Mesendoderm (in vitro differentiated cells): ENCODE results near the gene ALDH1A1.
A peak's percentile ranks its signal among the peaks of the same experiment; 100 is the strongest.

Experiments
- DNase-seq: peaks from one replicate; pipeline ENCODE4 v3.0.0; 2013
- H2AK5ac ChIP-seq: 2 replicates; pipeline ENCODE4 v1.6.1; 2013; ENCODE audit warnings: low read length, inconsistent platforms
- H2BK120ac ChIP-seq: 2 replicates; pipeline ENCODE4 v1.6.1; 2013; ENCODE audit warnings: low read depth, mild to moderate bottlenecking, low read length, moderate library complexity, mixed read lengths
- H2BK15ac ChIP-seq: replicated peaks from 2 replicates; pipeline ENCODE4 v1.6.1; 2013; ENCODE audit warnings: low read depth, mild to moderate bottlenecking, moderate library complexity
- H2BK5ac ChIP-seq: 2 replicates; pipeline ENCODE4 v1.6.1; 2013; ENCODE audit warnings: low read length, inconsistent platforms
- H3K18ac ChIP-seq: 2 replicates; pipeline ENCODE4 v1.6.1; 2013; ENCODE audit warnings: mild to moderate bottlenecking, low read length, mixed read lengths
- H3K23ac ChIP-seq: one replicate; pipeline ENCODE4 v1.6.1; 2013; ENCODE audit warnings: low read length
- H3K27ac ChIP-seq: 2 replicates; pipeline ENCODE4 v1.5.1; 2013; ENCODE audit warnings: low read depth, mild to moderate bottlenecking, inconsistent platforms, low read length, moderate library complexity
- H3K27me3 ChIP-seq: 2 replicates; pipeline ENCODE4 v1.6.1; 2013; ENCODE audit warnings: low read length, control low read depth, mild to moderate bottlenecking, inconsistent platforms; ENCODE audit not compliant: insufficient read depth, poor library complexity
- H3K36me3 ChIP-seq: 2 replicates; pipeline ENCODE4 v1.6.1; 2013; ENCODE audit warnings: low read length, inconsistent platforms; ENCODE audit not compliant: control insufficient read depth, insufficient read depth
- H3K4ac ChIP-seq: one replicate; pipeline ENCODE4 v1.6.1; 2013; ENCODE audit warnings: low read depth, mild to moderate bottlenecking, low read length, moderate library complexity
- H3K4me1 ChIP-seq: 2 replicates; pipeline ENCODE4 v1.6.1; 2013; ENCODE audit warnings: low read depth, low read length, inconsistent platforms; ENCODE audit not compliant: control insufficient read depth
- H3K4me2 ChIP-seq: 2 replicates; pipeline ENCODE4 v1.6.1; 2013; ENCODE audit warnings: low read length
- H3K4me3 ChIP-seq: 2 replicates; pipeline ENCODE4 v1.5.1; 2013; ENCODE audit warnings: mild to moderate bottlenecking, low read length
- H3K56ac ChIP-seq: one replicate; pipeline ENCODE4 v1.6.1; 2013; ENCODE audit warnings: low read length
- H3K79me1 ChIP-seq: 2 replicates; pipeline ENCODE4 v1.6.1; 2013; ENCODE audit warnings: low read length, inconsistent platforms
- H3K79me2 ChIP-seq: 2 replicates; pipeline ENCODE4 v1.6.1; 2013; ENCODE audit warnings: mild to moderate bottlenecking, low read length; ENCODE audit not compliant: control insufficient read depth, insufficient read depth
- H3K9ac ChIP-seq: 2 replicates; pipeline ENCODE4 v1.6.1; 2013; ENCODE audit warnings: low read length, inconsistent platforms
- H4K5ac ChIP-seq: one replicate; pipeline ENCODE4 v1.6.1; 2013; ENCODE audit warnings: low read length
- H4K8ac ChIP-seq: one replicate; pipeline ENCODE4 v1.6.1; 2013; ENCODE audit warnings: low read depth, mild to moderate bottlenecking, control low read depth, low read length, moderate library complexity
- WGBS: extraction: QIAGEN DNeasy Blood & Tissue Kit; methylation state at CpG from one replicate; pipeline ENCODE4 v1.1.7; 2013; ENCODE audit warnings: low lambda C conversion rate, missing lambda C conversion rate; ENCODE audit not compliant: insufficient coverage; ENCODE audit errors: extremely low coverage; 5-methylcytosine and 5-hydroxymethylcytosine counted together

Gene ALDH1A1

GRCh38 chr9:72949918-72950325 lies 2.9 kb downstream of the ALDH1A1 start:
- no CpG with 5 or more reads among the region's 7 CpGs for WGBS
- Histone ChIP-seq H3K27ac (no peak overlapping the region), H3K4me1 (peaks cover 3% of the 10 kb centered on the region), H4K5ac (no peak overlapping the region), H3K23ac (no peak overlapping the region), H3K18ac (no peak overlapping the region), H3K79me1 (no peaks in the 10 kb centered on the region), H3K79me2 (no peaks in the 10 kb centered on the region), H3K36me3 (no peaks in the 10 kb centered on the region), H2BK15ac (no peak overlapping the region), H2AK5ac (no peak overlapping the region), H3K9ac (no peak overlapping the region), H3K4ac (no peak overlapping the region), H2BK5ac (no peak overlapping the region), H2BK120ac (no peak overlapping the region), H4K8ac (no peak overlapping the region), H3K56ac (no peak overlapping the region), H3K4me2 (no peak overlapping the region), H3K4me3 (no peak overlapping the region), H3K27me3 (no peaks in the 10 kb centered on the region)
- no peak for DNase-seq

GRCh38 chr9:72949244-72949582 lies 3.6 kb downstream of the ALDH1A1 start:
- Histone ChIP-seq H2BK120ac (no peak overlapping the region), H2AK5ac (no peak overlapping the region), H3K23ac (no peak overlapping the region), H3K79me2 (no peaks in the 10 kb centered on the region), H3K56ac (no peak overlapping the region), H3K4ac (no peak overlapping the region), H3K4me2 (no peak overlapping the region), H4K5ac (no peak overlapping the region), H3K79me1 (no peaks in the 10 kb centered on the region), H3K4me3 (no peak overlapping the region), H3K36me3 (no peaks in the 10 kb centered on the region), H3K9ac (no peak overlapping the region), H4K8ac (no peak overlapping the region), H2BK15ac (no peak overlapping the region), H3K27ac (no peak overlapping the region), H3K4me1 (peaks cover 3% of the 10 kb centered on the region), H3K18ac (no peak overlapping the region), H3K27me3 (no peaks in the 10 kb centered on the region), H2BK5ac (no peak overlapping the region)
- no CpG with 5 or more reads among the region's 1 CpG for WGBS
- no peak for DNase-seq

DNA sequence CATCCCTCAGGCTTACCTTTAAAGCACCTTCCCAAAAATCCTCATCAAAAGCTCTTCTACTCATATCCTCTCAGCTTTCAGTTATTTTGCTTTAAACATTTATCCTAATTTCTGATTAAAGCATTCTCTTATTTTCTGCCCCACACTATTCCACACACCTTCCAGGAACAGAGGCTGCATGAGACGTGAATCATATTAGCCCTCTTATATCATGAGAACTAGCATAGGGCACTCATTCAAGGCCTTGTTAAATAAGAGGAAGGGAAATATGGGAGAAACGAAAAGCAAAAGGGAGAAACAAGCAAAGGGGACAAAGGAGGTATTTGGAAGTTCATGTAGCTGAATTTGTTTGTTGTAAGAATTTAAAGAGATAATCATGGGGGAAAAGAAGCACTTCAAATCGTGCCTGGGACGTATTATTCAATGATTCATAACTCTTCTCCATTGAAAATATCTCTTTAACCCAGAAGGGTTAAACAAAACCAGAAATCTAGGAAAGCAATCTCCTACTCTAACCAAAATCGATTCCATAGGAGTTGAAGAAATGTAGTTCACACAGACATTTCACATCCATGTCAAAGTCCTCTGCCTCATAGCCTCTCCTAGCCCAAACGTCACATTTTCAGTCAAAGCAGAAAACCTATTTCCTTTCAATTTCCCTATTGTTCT lies 4.1 kb downstream of the ALDH1A1 start:
- Histone ChIP-seq H3K9ac (no peak overlapping the region), H3K4me3 (no peak overlapping the region), H3K4me1 (peaks cover 3% of the 10 kb centered on the region), H3K4me2 (no peak overlapping the region), H3K79me2 (no peaks in the 10 kb centered on the region), H3K4ac (no peak overlapping the region), H4K5ac (no peak overlapping the region), H2BK15ac (no peak overlapping the region), H3K56ac (no peak overlapping the region), H4K8ac (peak overlapping the region; percentile 56), H2BK5ac (no peak overlapping the region), H3K27ac (no peak overlapping the region), H3K79me1 (no peaks in the 10 kb centered on the region), H3K36me3 (no peaks in the 10 kb centered on the region), H3K23ac (no peak overlapping the region), H2AK5ac (no peak overlapping the region), H3K18ac (no peak overlapping the region), H2BK120ac (no peak overlapping the region), H3K27me3 (no peaks in the 10 kb centered on the region)
- WGBS = no CpG with 5 or more reads among the region's 6 CpGs
- no peak for DNase-seq

- no peaks in the 10 kb centered on the region for H3K36me3 ChIP-seq
These were observed 4.8 kb downstream of the ALDH1A1 start for GRCh38 chr9:72947984-72948465.

GRCh38 chr9:72946821-72947220 lies 6.0 kb downstream of the ALDH1A1 start:
- Histone ChIP-seq H3K79me2 (no peaks in the 10 kb centered on the region), H2BK5ac (no peak overlapping the region), H3K27me3 (no peaks in the 10 kb centered on the region), H3K4me2 (no peak overlapping the region), H3K23ac (no peak overlapping the region), H3K79me1 (no peaks in the 10 kb centered on the region), H3K4me1 (peaks cover 3% of the 10 kb centered on the region), H3K9ac (no peak overlapping the region), H2BK120ac (no peak overlapping the region), H3K4me3 (no peak overlapping the region), H3K4ac (no peak overlapping the region), H3K27ac (no peak overlapping the region), H3K36me3 (no peaks in the 10 kb centered on the region), H4K5ac (no peak overlapping the region), H2BK15ac (no peak overlapping the region), H3K18ac (no peak overlapping the region), H2AK5ac (no peak overlapping the region), H3K56ac (no peak overlapping the region), H4K8ac (no peak overlapping the region)
- no peak for DNase-seq

More at GRCh38 chr9:72947984-72948465, 4.8 kb downstream of the ALDH1A1 start:
- Histone ChIP-seq H3K56ac (no peak overlapping the region), H2BK120ac (no peak overlapping the region), H4K8ac (peak overlapping the region; percentile 56), H3K4me3 (no peak overlapping the region), H2AK5ac (no peak overlapping the region), H3K79me2 (no peaks in the 10 kb centered on the region), H3K23ac (no peak overlapping the region), H3K18ac (no peak overlapping the region), H3K4ac (no peak overlapping the region), H3K4me1 (peaks cover 3% of the 10 kb centered on the region), H3K27me3 (no peaks in the 10 kb centered on the region), H3K79me1 (no peaks in the 10 kb centered on the region), H4K5ac (no peak overlapping the region), H3K4me2 (no peak overlapping the region), H3K9ac (no peak overlapping the region), H3K27ac (no peak overlapping the region), H2BK15ac (no peak overlapping the region), H2BK5ac (no peak overlapping the region)
- WGBS = no CpG with 5 or more reads among the region's 3 CpGs
- DNase-seq = peak; percentile 59

DNA sequence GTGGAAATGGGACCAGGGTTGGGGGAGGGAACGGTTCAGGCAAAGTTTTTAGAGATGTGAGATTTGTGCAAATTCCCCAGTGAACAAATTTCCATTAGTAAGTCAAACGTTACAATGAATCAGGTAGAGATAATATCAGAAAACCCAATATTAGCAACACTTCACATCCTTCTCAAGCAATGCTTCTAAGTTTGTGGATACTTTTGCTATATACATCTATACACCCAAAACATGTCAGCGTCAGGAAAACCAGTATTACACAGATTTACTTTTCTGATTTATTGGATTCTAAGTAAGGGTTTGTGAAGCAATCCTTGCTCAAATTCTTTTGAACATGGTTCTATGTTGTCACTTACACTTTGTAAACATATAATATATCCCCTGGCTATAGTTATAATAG lies 6.5 kb downstream of the ALDH1A1 start:
- H3K18ac ChIP-seq = no peak overlapping the region
- H2BK120ac ChIP-seq = no peak overlapping the region
- H3K27me3 ChIP-seq = no peaks in the 10 kb centered on the region
- H4K8ac ChIP-seq = no peak overlapping the region
- H3K4me2 ChIP-seq = no peak overlapping the region
- H3K4ac ChIP-seq = no peak overlapping the region
- no peak overlapping the region for H2BK15ac ChIP-seq
- H3K4me1 ChIP-seq = peaks cover 3% of the 10 kb centered on the region
- DNase-seq = no peak
- no peak overlapping the region for H3K27ac ChIP-seq
- no peaks in the 10 kb centered on the region for H3K79me1 ChIP-seq
- H3K56ac ChIP-seq = no peak overlapping the region
- no peak overlapping the region for H4K5ac ChIP-seq
- no peak overlapping the region for H3K9ac ChIP-seq
- H3K4me3 ChIP-seq = no peak overlapping the region
- H2AK5ac ChIP-seq = no peak overlapping the region
- WGBS = no CpG with 5 or more reads among the region's 3 CpGs
- no peaks in the 10 kb centered on the region for H3K36me3 ChIP-seq
- no peak overlapping the region for H3K23ac ChIP-seq
- no peaks in the 10 kb centered on the region for H3K79me2 ChIP-seq
- H2BK5ac ChIP-seq = no peak overlapping the region
